ENCODE measurements around the gene UNC5CL. TPM values are rescaled to one million over a fixed set of nuclear protein-coding genes. Genes with fewer than 3 reads are reported as not detected.

The UNC5CL gene
- total RNA-seq, 1 experiment from 2014 or later: 0.81 TPM

DNA sequence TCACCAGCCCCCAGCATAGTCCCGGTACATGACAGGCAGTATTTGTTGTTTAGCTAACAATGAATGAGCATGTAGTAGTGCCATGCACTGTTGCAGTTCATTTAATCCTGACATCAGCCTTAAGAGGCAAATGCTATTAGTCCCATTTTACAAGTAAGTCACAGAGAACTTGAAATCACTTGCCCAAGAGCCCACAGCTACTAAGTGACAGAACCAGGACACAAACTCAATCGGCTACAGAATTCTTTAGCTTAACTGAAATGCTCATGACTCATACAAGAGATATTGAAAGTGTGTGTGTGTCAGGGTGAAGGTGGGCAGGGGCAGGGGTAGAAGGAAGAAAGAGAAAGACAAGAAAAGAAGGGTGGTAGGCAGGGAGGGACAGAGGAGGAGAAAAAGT lies 52.7 kb downstream of the UNC5CL start:
- Histone ChIP-seq H2AFZ (ENCODE audit: low read length) (no peak overlapping the region), H4K5ac (ENCODE audit: insufficient read length, low read depth, low read length) (no peak overlapping the region), H3K23ac (ENCODE audit: insufficient read length, low read depth, low read length) (no peak overlapping the region), H3K14ac (ENCODE audit: insufficient read depth, low read length) (no peak overlapping the region), H3K4me1 (ENCODE audit: insufficient read depth, low read length) (peaks cover 9% of the 10 kb centered on the region), H2BK5ac (ENCODE audit: insufficient read length, low read length) (no peak overlapping the region), H3K27me3 (ENCODE audit: insufficient read depth, low read length) (no peaks in the 10 kb centered on the region), H3K56ac (ENCODE audit: insufficient read length, low read depth, low read length) (no peak overlapping the region), H4K8ac (replicated peaks; ENCODE audit: insufficient read length, low read depth, low read length) (no peak overlapping the region), H3T11ph (ENCODE audit: low read length) (no peak overlapping the region), H3K4me2 (ENCODE audit: insufficient read depth, insufficient read length, low read length) (no peak overlapping the region), H4K20me1 (ENCODE audit: control insufficient read depth, insufficient read depth, insufficient read length) (no peaks in the 10 kb centered on the region), H2BK20ac (ENCODE audit: low read depth, low read length, poor library complexity, severe bottlenecking) (no peak overlapping the region), H3K4ac (ENCODE audit: low read depth, low read length) (no peak overlapping the region), H2BK15ac (ENCODE audit: low read depth, low read length) (no peak overlapping the region), H3K9ac (ENCODE audit: extremely low read depth, insufficient read length, low read length) (no peak overlapping the region), H3K27ac (ENCODE audit: insufficient read length, low read depth, low read length) (no peak overlapping the region), H2BK120ac (ENCODE audit: low read depth, low read length, poor library complexity, severe bottlenecking) (no peak overlapping the region), H2BK12ac (ENCODE audit: insufficient read length, low read depth, low read length) (no peak overlapping the region), H3K79me1 (ENCODE audit: insufficient read depth, low read depth, low read length, poor library complexity, severe bottlenecking) (no peaks in the 10 kb centered on the region), H3K9me3 (ENCODE audit: control insufficient read depth, low read depth, low read length) (no peaks in the 10 kb centered on the region), H2AK5ac (ENCODE audit: insufficient read length, low read length) (no peak overlapping the region), H3K23me2 (ENCODE audit: insufficient read length, low read depth, low read length, poor library complexity, severe bottlenecking) (no peaks in the 10 kb centered on the region), H3K18ac (ENCODE audit: insufficient read length, low read depth, low read length) (no peak overlapping the region), H4K91ac (ENCODE audit: insufficient read length, low read depth, low read length) (no peak overlapping the region), H3K79me2 (ENCODE audit: insufficient read depth, low read length) (no peaks in the 10 kb centered on the region)
- H3K9me3 Mint-ChIP-seq: no peaks in the 10 kb centered on the region
- peak overlapping the region in 1 of 3 experiments; percentile 2; a peak in 1 of 7 replicates for H3K27ac Mint-ChIP-seq
- no CpG with 5 or more reads among the region's 2 CpGs for WGBS (ENCODE audit: extremely low coverage, insufficient read length, low lambda C conversion rate)
- no peaks in the 10 kb centered on the region for H3K36me3 Mint-ChIP-seq (ENCODE audit: insufficient read depth in 1 of 3, low read depth in 3 of 3)
- H3K4me3 Mint-ChIP-seq: no peak overlapping the region
- TF ChIP-seq, protein P1, sequence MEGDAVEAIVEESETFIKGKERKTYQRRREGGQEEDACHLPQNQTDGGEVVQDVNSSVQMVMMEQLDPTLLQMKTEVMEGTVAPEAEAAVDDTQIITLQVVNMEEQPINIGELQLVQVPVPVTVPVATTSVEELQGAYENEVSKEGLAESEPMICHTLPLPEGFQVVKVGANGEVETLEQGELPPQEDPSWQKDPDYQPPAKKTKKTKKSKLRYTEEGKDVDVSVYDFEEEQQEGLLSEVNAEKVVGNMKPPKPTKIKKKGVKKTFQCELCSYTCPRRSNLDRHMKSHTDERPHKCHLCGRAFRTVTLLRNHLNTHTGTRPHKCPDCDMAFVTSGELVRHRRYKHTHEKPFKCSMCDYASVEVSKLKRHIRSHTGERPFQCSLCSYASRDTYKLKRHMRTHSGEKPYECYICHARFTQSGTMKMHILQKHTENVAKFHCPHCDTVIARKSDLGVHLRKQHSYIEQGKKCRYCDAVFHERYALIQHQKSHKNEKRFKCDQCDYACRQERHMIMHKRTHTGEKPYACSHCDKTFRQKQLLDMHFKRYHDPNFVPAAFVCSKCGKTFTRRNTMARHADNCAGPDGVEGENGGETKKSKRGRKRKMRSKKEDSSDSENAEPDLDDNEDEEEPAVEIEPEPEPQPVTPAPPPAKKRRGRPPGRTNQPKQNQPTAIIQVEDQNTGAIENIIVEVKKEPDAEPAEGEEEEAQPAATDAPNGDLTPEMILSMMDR (conservative IDR thresholded peaks at IDR 0.05): no peak
- no peak for DNase-seq
- peaks cover 25 to 33% of the 10 kb centered on the region in 2 experiments for H3K4me1 Mint-ChIP-seq
- peaks cover 4% of the 10 kb centered on the region; the same call in 1 of the 2 replicates for H3K27me3 Mint-ChIP-seq (ENCODE audit: low read depth)
